Immature natural killer cell (primary cell): ENCODE data around the gene SLC16A8. TPM values are rescaled to one million over a fixed set of nuclear protein-coding genes. Genes with fewer than 3 reads are reported as not detected.

Experiments used
- DNase-seq, 3 donors: peaks; one replicate each; pipeline ENCODE4 v3.0.0; 2022; ENCODE audit warnings: mixed read lengths in 1 of 3
- H3K27ac Mint-ChIP-seq, 6 donors: one replicate each; pipeline ENCODE4 v1.8.0; 2020; ENCODE audit warnings: mixed read lengths in 6 of 6, mild to moderate bottlenecking in 5 of 6, inconsistent platforms in 4 of 6, moderate library complexity in 3 of 6
- H3K27me3 Mint-ChIP-seq, 3 donors: one replicate each; pipeline ENCODE4 v1.8.0; 2020 to 2021; ENCODE audit warnings: low read depth in 3 of 3, mild to moderate bottlenecking in 3 of 3, mixed read lengths in 3 of 3, moderate library complexity in 3 of 3, inconsistent platforms in 1 of 3
- H3K36me3 Mint-ChIP-seq, 3 donors: one replicate each; pipeline ENCODE4 v1.8.0; 2020; ENCODE audit warnings: mixed read lengths in 3 of 3, inconsistent platforms in 2 of 3, mild to moderate bottlenecking in 2 of 3
- H3K4me1 Mint-ChIP-seq, 2 donors: one replicate each; pipeline ENCODE4 v1.8.0; 2020; ENCODE audit warnings: inconsistent platforms in 2 of 2, mild to moderate bottlenecking in 2 of 2, mixed read lengths in 2 of 2, moderate library complexity in 1 of 2
- H3K4me3 Mint-ChIP-seq, 5 donors: one replicate each; pipeline ENCODE4 v1.8.0; 2020; ENCODE audit warnings: mild to moderate bottlenecking in 5 of 5, mixed read lengths in 5 of 5, inconsistent platforms in 3 of 5, moderate library complexity in 3 of 5
- H3K9me3 Mint-ChIP-seq, 6 donors: one replicate each; pipeline ENCODE4 v1.8.0; 2020; ENCODE audit warnings: mild to moderate bottlenecking in 6 of 6, mixed read lengths in 6 of 6, inconsistent platforms in 4 of 6, moderate library complexity in 3 of 6
- polyA plus RNA-seq, 3 donors: library from polyadenylated mRNA; unstranded; fragments of 300-500 nt; fragmentation: Illumina TruSeq; gene quantifications; one replicate each; pipeline ENCODE4 v1.2.3, GENCODE V29; 2021

Gene SLC16A8
- polyA plus RNA-seq, 3 donors from 2014 or later, result 0.42 TPM; not detected in 2

GRCh38 chr22:38069372-38070249 is 14.4 kb downstream of the SLC16A8 start:
- H3K27ac Mint-ChIP-seq, result peak overlapping the region in 1 of 6 donors; percentile 67
- no peaks in the 10 kb centered on the region for H3K4me1 Mint-ChIP-seq
- no peak overlapping the region for H3K4me3 Mint-ChIP-seq
- peaks cover 4 to 44% (median 10%) of the 10 kb centered on the region in 3 donors for H3K36me3 Mint-ChIP-seq
- H3K27me3 Mint-ChIP-seq, result peaks cover 0 to 2% (median 0%) of the 10 kb centered on the region in 3 donors
- DNase-seq, result no peak
- H3K9me3 Mint-ChIP-seq, result no peaks in the 10 kb centered on the region

- no peak overlapping the region for H3K4me3 Mint-ChIP-seq
- peaks cover 4 to 41% (median 10%) of the 10 kb centered on the region in 3 donors for H3K36me3 Mint-ChIP-seq
- no peaks in the 10 kb centered on the region for H3K4me1 Mint-ChIP-seq
- no peak for DNase-seq
- H3K27ac Mint-ChIP-seq, result no peak overlapping the region
- peaks cover 0 to 2% (median 0%) of the 10 kb centered on the region in 3 donors for H3K27me3 Mint-ChIP-seq
- H3K9me3 Mint-ChIP-seq, result no peaks in the 10 kb centered on the region
Observed at GRCh38 chr22:38068641-38069371, 15.2 kb downstream of the SLC16A8 start.

GRCh38 chr22:38067761-38068360 is 16.1 kb downstream of the SLC16A8 start:
- Mint-ChIP-seq H3K4me1 (no peaks in the 10 kb centered on the region), H3K36me3 (peaks cover 4 to 39% (median 11%) of the 10 kb centered on the region in 3 donors), H3K27ac (no peak overlapping the region), H3K9me3 (no peaks in the 10 kb centered on the region), H3K4me3 (no peak overlapping the region), H3K27me3 (peaks cover 0 to 2% (median 0%) of the 10 kb centered on the region in 3 donors)
- DNase-seq, result no peak

GRCh38 chr22:38067028-38067415 is 17.0 kb downstream of the SLC16A8 start:
- no peak for DNase-seq
- Mint-ChIP-seq H3K4me3 (no peak overlapping the region), H3K27me3 (peaks cover 0 to 2% (median 0%) of the 10 kb centered on the region in 3 donors), H3K9me3 (no peaks in the 10 kb centered on the region), H3K27ac (no peak overlapping the region), H3K36me3 (peaks cover 8 to 41% (median 15%) of the 10 kb centered on the region in 3 donors), H3K4me1 (no peaks in the 10 kb centered on the region)

DNA sequence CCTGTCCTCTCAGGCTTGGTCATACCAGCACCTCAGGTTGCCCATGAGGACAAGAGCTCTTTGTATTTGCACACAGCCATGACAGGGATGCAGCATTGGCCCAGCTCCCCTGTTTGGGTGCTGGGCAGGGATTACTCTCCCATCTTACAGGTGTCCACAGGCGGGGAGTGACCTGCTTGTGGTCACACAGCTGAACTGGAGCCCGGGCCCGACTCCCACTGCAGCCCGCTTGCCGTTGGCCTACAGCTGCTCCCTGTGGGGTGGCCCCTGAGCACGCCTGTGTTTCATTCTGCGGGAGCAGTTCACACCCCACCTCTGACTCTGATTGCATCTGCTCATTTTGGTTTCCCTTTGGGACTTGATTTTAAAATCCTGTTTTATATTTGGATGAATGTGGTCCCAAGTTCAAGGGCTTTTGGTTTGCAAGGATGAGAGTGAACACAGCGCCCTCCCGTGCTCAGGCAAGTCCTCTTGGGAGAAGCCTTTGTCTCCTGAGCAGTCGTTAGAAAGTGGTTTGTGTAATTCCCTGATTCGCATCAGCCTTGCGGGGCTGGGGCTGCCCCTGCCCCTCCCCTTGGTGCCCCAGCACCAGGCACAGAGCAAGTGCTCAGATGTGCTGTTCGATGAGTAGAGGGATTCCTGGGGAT is 17.5 kb downstream of the SLC16A8 start:
- H3K36me3 Mint-ChIP-seq, result peaks cover 10 to 46% (median 19%) of the 10 kb centered on the region in 3 donors
- H3K9me3 Mint-ChIP-seq, result no peaks in the 10 kb centered on the region
- no peak overlapping the region for H3K27ac Mint-ChIP-seq
- no peaks in the 10 kb centered on the region for H3K4me1 Mint-ChIP-seq
- H3K4me3 Mint-ChIP-seq, result no peak overlapping the region
- H3K27me3 Mint-ChIP-seq, result peaks cover 0 to 2% (median 0%) of the 10 kb centered on the region in 3 donors
- DNase-seq, result no peak

GRCh38 chr22:38065539-38065938 is 18.4 kb downstream of the SLC16A8 start:
- Mint-ChIP-seq H3K27me3 (peaks cover 0 to 2% (median 0%) of the 10 kb centered on the region in 3 donors), H3K27ac (no peak overlapping the region), H3K9me3 (no peaks in the 10 kb centered on the region), H3K4me1 (no peaks in the 10 kb centered on the region), H3K4me3 (no peak overlapping the region), H3K36me3 (peaks cover 10 to 42% (median 19%) of the 10 kb centered on the region in 3 donors)
- DNase-seq, result no peak

GRCh38 chr22:38062791-38063190 is 21.2 kb downstream of the SLC16A8 start:
- Mint-ChIP-seq H3K9me3 (no peaks in the 10 kb centered on the region), H3K4me3 (no peak overlapping the region), H3K27me3 (no peaks in the 10 kb centered on the region), H3K4me1 (peaks cover 5 to 7% of the 10 kb centered on the region in 2 donors), H3K27ac (peak overlapping the region in 1 of 6 donors; percentile 1), H3K36me3 (peaks cover 10 to 34% (median 19%) of the 10 kb centered on the region in 3 donors)
- no peak for DNase-seq

- peaks cover 5 to 7% (median 7%) of the 10 kb centered on the region in 3 donors for H3K27me3 Mint-ChIP-seq
- peak within 1 kb of the TSS; percentile 95 to 98 (median 97) for H3K4me3 Mint-ChIP-seq
- H3K4me1 Mint-ChIP-seq, result peaks cover 24 to 28% of the 10 kb centered on the region in 2 donors
- H3K9me3 Mint-ChIP-seq, result no peaks in the 10 kb centered on the region
- peak within 1 kb of the TSS; percentile 96 to 98 (median 97) for H3K27ac Mint-ChIP-seq
- DNase-seq, result peak; percentile 76 to 83 (median 82)
- peaks cover 3 to 7% (median 4%) of the 10 kb centered on the region in 3 donors for H3K36me3 Mint-ChIP-seq
Observed at GRCh38 chr22:38056969-38057891, 26.8 kb downstream of the SLC16A8 start, which contains the start of gene PICK1. TSS of gene PICK1 (plus strand) at chr22:38057404. CDS start at chr22:38057810, 406 bp downstream.

DNA sequence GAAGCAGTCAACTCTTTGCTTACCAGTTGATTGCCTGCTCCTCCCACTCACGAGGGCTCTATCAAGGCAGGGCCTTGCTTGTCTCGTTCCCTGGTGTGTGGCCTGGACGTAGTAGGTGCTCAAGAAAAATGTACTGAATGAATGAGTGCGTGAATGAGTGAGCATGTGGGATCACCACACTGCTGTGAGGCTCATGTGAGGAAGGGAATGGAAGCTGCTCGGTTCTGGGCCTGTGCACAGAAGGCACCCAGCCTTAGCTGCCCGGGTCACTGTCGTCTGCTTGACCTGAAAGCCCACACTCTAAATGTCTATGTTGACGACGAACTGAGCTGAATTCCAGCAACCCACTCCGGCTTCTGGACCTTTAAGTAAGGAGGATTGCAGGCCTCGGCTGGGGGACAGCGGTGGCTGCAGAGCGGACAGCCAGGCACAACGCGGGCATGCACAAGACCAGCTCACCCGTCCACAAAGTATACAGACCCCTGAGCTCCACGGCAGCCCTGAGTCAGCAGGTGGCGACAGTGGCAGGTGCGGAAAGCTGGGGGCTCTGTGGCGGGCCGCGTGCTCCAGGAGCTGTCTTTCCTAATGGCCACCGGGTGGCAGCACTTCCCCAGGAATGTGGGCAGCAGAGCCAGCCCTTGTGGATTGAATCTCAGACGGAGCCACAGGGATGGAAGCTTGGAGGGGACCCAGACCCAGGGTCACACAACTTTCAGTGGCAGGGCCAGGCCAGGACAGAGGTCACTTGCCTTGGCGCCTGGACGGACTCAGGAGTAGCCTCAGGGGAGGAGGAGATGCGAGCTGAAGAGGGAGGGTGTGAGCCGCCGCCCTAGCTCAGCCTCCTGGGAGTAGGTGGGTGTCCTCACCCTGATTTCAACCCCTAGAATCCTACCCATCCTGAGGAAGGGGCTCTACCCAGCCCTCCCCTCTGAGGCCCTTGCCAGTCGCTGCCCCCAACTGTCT is 31.8 kb downstream of the SLC16A8 start:
- peaks cover 5 to 10% (median 7%) of the 10 kb centered on the region in 3 donors for H3K27me3 Mint-ChIP-seq
- H3K4me1 Mint-ChIP-seq, result peaks cover 15 to 18% of the 10 kb centered on the region in 2 donors
- no peaks in the 10 kb centered on the region for H3K36me3 Mint-ChIP-seq
- peak; percentile 76 to 80 (median 80) for DNase-seq
- H3K9me3 Mint-ChIP-seq, result no peaks in the 10 kb centered on the region
- H3K27ac Mint-ChIP-seq, result peak overlapping the region in 1 of 6 donors; percentile 44
- H3K4me3 Mint-ChIP-seq, result peak overlapping the region in 2 of 5 donors; percentile 13 to 62

- no peaks in the 10 kb centered on the region for H3K9me3 Mint-ChIP-seq
- no peak overlapping the region for H3K4me3 Mint-ChIP-seq
- peaks cover 0 to 6% (median 2%) of the 10 kb centered on the region in 3 donors for H3K27me3 Mint-ChIP-seq
- peaks cover 6 to 9% of the 10 kb centered on the region in 2 donors for H3K4me1 Mint-ChIP-seq
- H3K36me3 Mint-ChIP-seq, result no peaks in the 10 kb centered on the region
- no peak overlapping the region for H3K27ac Mint-ChIP-seq
- DNase-seq, result no peak
Observed at GRCh38 chr22:38051261-38051660, 32.7 kb downstream of the SLC16A8 start.

- Mint-ChIP-seq H3K4me3 (no peak overlapping the region), H3K27me3 (peaks cover 0 to 6% (median 2%) of the 10 kb centered on the region in 3 donors), H3K4me1 (peaks cover 5 to 7% of the 10 kb centered on the region in 2 donors), H3K27ac (no peak overlapping the region), H3K36me3 (no peaks in the 10 kb centered on the region), H3K9me3 (no peaks in the 10 kb centered on the region)
- no peak for DNase-seq
Observed at GRCh38 chr22:38050720-38051119, 33.3 kb downstream of the SLC16A8 start.
